Measurements from ENCODE around the gene AMY2A.
"Not testable (repeated sequence)": the region's sequence is repeated elsewhere in the genome, so short reads cannot be mapped to it uniquely, and the experiment has no call there.

AMY2A gene

DNA sequence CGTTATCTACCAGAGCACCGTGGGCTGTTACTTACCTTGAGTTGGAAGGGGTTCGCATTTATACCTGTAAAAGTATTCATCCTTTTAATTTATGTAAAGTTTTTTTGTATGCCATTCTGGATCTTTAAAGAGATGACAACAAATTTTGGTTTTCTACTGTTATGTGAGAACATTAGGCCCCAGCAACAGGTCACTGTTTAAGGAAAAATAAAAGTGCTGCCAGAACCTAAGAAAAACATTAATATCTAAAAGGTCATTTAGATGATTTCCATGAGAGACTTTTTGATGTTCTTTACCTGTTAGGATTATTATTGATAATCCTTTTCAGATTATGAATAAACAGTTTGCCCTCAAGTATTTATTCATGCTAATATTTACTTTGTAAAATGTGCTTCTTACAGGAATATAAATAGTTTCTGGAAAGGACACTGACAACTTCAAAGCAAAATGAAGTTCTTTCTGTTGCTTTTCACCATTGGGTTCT is at the start of gene AMY2A:
AMY2A (plus strand) TSS at position 434 of the 484 bp plus-strand sequence; CDS start at position 448, 14 bp downstream.
- not testable (repeated sequence) for DNase-seq (ENCODE audit: low read depth)

- DNase-seq (ENCODE audit: low read depth), result no peak
Measured at GRCh38 chr1:103569493-103569892, 47.7 kb upstream of the AMY2A start.

DNA sequence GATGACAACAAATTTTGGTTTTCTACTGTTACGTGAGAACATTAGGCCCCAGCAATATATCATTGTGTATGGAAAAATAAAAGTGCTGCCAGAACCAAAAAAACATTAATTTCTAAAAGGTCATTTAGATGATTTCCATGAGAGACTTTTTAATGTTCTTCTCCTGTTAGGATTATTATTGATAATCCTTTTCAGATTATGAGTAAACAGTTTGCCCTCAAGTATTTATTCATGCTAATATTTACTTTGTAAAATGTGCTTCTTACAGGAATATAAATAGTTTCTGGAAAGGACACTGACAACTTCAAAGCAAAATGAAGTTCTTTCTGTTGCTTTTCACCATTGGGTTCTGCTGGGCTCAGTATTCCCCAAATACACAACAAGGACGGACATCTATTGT is 45.9 kb upstream of the AMY2A start, which contains the start of gene AMY2B:
AMY2B (plus strand) TSS at position 301 of the 400 bp plus-strand sequence; CDS start at position 315, 14 bp downstream.
- DNase-seq (ENCODE audit: low read depth), result not testable (repeated sequence)

DNA sequence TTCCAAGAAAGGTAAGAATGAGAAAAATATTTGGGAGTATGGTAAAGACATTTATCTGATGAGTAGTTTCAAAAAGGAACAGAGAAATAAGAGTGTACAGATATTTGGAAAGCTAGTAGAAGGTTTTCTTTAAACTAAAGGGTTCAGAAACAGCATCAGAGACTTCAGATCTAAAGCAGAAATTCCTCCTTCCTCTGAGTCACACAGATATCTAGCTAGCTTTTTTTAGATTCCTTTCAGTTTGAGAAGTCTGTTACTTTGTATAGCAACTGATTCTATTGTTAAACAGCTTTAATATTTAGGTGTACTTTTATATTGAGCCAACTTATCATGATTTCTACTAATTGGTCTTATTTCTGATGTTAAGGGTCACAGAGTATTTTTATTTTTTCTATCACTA is 41.2 kb upstream of the AMY2A start:
- DNase-seq (ENCODE audit: low read depth), result no peak

GRCh38 chr1:103576784-103577183 is 40.4 kb upstream of the AMY2A start:
- DNase-seq (ENCODE audit: low read depth), result not testable (repeated sequence)

DNA sequence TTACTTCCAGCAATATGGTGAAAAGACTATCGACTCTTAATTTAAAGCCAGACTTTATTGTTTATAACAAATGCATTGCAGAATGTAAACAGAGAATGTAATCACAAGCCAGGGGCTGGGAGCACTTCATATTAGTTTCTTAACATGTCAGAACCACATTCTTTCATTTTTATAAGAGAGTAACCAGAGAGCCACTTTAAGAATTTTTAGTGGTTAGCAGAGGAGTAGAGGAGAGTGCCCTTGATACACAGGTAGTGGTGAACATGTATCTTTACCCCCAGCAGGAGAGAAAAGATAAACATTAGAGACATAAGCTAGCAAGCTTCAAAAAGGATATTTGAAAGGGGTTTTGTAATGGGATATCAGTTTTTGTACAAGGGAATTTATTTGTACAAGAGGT is 34.8 kb upstream of the AMY2A start:
- no peak for DNase-seq (ENCODE audit: low read depth)

GRCh38 chr1:103583887-103584286 is 33.3 kb upstream of the AMY2A start:
- DNase-seq (ENCODE audit: low read depth), result no peak

- DNase-seq (ENCODE audit: low read depth), result no peak
Measured at GRCh38 chr1:103584537-103584936, 32.7 kb upstream of the AMY2A start.

DNA sequence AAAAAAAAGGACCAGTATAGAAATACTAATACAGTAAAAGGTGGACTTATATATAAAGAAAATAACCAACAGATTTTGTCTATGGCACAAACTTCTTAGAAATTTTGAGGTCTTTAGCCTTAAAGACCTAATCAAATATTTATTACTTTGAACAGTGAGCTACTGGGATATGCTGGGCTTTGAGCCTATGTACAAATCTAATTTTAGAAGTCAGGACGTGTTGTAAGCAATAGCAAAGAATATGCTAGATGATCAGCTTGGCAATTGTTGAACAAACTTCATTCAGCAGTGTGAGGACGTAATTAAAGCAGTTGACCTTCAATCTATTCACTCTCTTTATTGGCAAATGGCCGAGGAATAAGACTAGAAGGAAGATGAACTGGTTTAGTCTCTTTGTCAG is 14.5 kb upstream of the AMY2A start:
- not testable (repeated sequence) for DNase-seq (ENCODE audit: low read depth)

GRCh38 chr1:103616362-103616761 is 865 bp upstream of the AMY2A start:
- no peak for DNase-seq (ENCODE audit: low read depth)

DNA sequence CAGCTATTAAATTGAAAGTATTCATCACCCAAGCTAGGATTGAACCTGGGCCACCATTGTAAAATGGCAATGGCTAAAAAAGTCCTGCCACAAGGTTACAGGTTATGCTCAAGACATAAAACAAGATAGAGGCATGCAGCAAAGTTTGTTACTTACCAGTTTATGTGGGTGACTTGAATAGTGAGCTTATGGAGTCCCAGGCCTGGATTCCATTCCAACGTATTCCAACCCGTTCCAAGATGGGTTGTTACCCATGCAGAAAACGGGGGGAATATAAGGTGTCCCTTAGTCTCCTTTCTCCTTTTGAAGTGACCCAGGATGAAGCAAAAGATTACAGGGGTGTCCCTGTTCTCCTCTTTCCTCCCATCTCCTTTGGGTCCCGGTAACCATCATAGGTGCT is 10.2 kb downstream of the AMY2A start:
- DNase-seq (ENCODE audit: low read depth), result not testable (repeated sequence)

DNA sequence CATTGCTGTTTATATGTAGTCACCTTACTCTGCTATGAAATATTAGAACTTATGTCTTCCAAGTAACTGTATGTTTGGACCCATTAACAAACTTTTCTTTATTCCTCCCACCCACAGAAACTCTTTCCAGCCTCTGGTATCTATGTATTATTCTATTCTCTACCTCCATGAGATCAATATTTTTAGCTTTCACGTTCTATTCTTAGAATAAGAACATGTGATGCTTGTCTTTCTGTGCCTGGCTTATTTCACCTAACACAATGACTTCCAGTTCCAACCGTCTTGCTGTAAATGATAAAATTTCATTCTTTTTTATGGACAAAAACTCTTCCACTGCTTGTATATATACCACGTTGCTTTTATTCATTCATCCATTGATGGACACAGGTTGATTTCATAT is 24.0 kb downstream of the AMY2A start:
- not testable (repeated sequence) for DNase-seq (ENCODE audit: low read depth)

GRCh38 chr1:103643908-103644307 is 26.7 kb downstream of the AMY2A start:
- DNase-seq (ENCODE audit: low read depth), result not testable (repeated sequence)

- DNase-seq (ENCODE audit: low read depth), result not testable (repeated sequence)
Measured at GRCh38 chr1:103650305-103650704, 33.1 kb downstream of the AMY2A start.

DNA sequence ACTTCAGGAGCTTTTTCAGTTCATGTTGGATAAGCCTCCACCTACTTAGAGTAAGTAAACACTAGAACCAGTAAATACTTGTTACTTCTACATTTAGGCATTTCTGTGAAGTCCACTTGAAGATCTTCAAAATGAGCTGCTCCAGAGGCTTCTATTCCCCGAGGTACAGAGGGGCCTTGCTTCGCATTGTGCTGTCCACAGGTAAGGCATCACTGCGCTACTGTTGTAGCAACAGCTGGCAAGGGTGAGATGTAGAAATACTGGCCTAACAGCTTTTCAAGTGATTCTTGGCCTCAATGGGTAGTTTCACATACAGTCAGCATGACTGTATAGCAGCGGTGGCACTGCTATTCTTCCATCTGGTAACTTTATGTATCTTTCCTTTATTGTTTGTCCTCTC is 33.7 kb downstream of the AMY2A start:
- not testable (repeated sequence) for DNase-seq (ENCODE audit: low read depth)

GRCh38 chr1:103654133-103654532 is 36.9 kb downstream of the AMY2A start:
- not testable (repeated sequence) for DNase-seq (ENCODE audit: low read depth)

GRCh38 chr1:103655460-103655859 is 38.2 kb downstream of the AMY2A start, which contains the start of gene AMY1A:
AMY1A (plus strand) TSS chr1:103655760; CDS start chr1:103656331, 571 bp downstream.
- DNase-seq (ENCODE audit: low read depth), result not testable (repeated sequence)
